HAP-1 (cell line): ENCODE measurements around the gene APOBEC3A.
"Not testable (repeated sequence)": the region's sequence is repeated elsewhere in the genome, so short reads cannot be mapped to it uniquely, and the experiment has no call there.

Source experiments
- DNase-seq, 2 experiments: peaks; one replicate each; pipeline ENCODE4 v3.0.0-alpha.2; 2016 to 2020; ENCODE audit warnings: low spot score in 2 of 2
- H3K27me3 ChIP-seq: fragments of 250-450 bp; sonication (Bioruptor Pico); 2 replicates; pipeline ENCODE4 v1.5.1; 2020; ENCODE audit warnings: low read depth, mild to moderate bottlenecking, moderate library complexity
- H3K36me3 ChIP-seq: fragments of 250-450 bp; sonication (Bioruptor Pico); replicated peaks from 2 replicates; pipeline ENCODE4 v1.5.1; 2020; ENCODE audit warnings: mild to moderate bottlenecking
- H3K4me1 ChIP-seq: fragments of 250-450 bp; sonication (Bioruptor Pico); 2 replicates; pipeline ENCODE4 v1.5.1; 2020; ENCODE audit warnings: mild to moderate bottlenecking
- H3K4me3 ChIP-seq: fragments of 250-450 bp; sonication (Bioruptor Pico); 2 replicates; pipeline ENCODE4 v1.5.1; 2020; ENCODE audit warnings: mild to moderate bottlenecking, moderate library complexity
- H3K9me3 ChIP-seq: fragments of 250-450 bp; sonication (Bioruptor Pico); 2 replicates; pipeline ENCODE4 v1.5.1; 2020; ENCODE audit warnings: mild to moderate bottlenecking, moderate library complexity
- in situ Hi-C: fragments of 300-500 bp; cut with MboI; formaldehyde crosslinking; loops from 3 replicates; pipeline ENCODE4 v1.14.3; 2020; ENCODE audit warnings: low sequenced_read_pairs, inconsistent platforms, mixed read lengths

APOBEC3A gene

GRCh38 chr22:38958651-38958943 lies 1.2 kb downstream of the APOBEC3A start:
- in situ Hi-C loops, H3K9me3 ChIP-seq, H3K27me3 ChIP-seq, H3K36me3 ChIP-seq, H3K4me3 ChIP-seq, DNase-seq, H3K4me1 ChIP-seq: not testable (repeated sequence)

GRCh38 chr22:38959590-38959989 lies 2.2 kb downstream of the APOBEC3A start:
- Histone ChIP-seq H3K4me3 (no peak overlapping the region), H3K36me3 (no peaks in the 10 kb centered on the region), H3K4me1 (no peaks in the 10 kb centered on the region), H3K27me3 (peaks cover 7% of the 10 kb centered on the region), H3K9me3 (no peaks in the 10 kb centered on the region)
- no peak for DNase-seq
- in situ Hi-C loops = no loop called here

- not testable (repeated sequence) for H3K9me3 ChIP-seq, DNase-seq, H3K4me1 ChIP-seq
These were observed 3.3 kb downstream of the APOBEC3A start for GRCh38 chr22:38960673-38961072.

GRCh38 chr22:38963291-38963738 lies 5.9 kb downstream of the APOBEC3A start:
- DNase-seq = peak in 1 of 2 experiments; percentile 45
- H3K27me3 ChIP-seq, H3K4me1 ChIP-seq, H3K9me3 ChIP-seq, H3K4me3 ChIP-seq, in situ Hi-C loops, H3K36me3 ChIP-seq: not testable (repeated sequence)

More at GRCh38 chr22:38960673-38961072, 3.3 kb downstream of the APOBEC3A start:
- in situ Hi-C loops, H3K4me3 ChIP-seq, H3K36me3 ChIP-seq, H3K27me3 ChIP-seq: not testable (repeated sequence)

GRCh38 chr22:38963872-38964271 lies 6.5 kb downstream of the APOBEC3A start:
- Histone ChIP-seq H3K4me1 (no peaks in the 10 kb centered on the region), H3K9me3 (no peaks in the 10 kb centered on the region), H3K27me3 (peaks cover 11% of the 10 kb centered on the region), H3K4me3 (no peak overlapping the region), H3K36me3 (no peaks in the 10 kb centered on the region)
- in situ Hi-C loops = no loop called here
- no peak for DNase-seq

GRCh38 chr22:38964306-38964705 lies 6.9 kb downstream of the APOBEC3A start:
- no peaks in the 10 kb centered on the region for H3K9me3 ChIP-seq
- H3K4me1 ChIP-seq = no peaks in the 10 kb centered on the region
- no peak overlapping the region for H3K4me3 ChIP-seq
- H3K27me3 ChIP-seq = peaks cover 14% of the 10 kb centered on the region
- no peak for DNase-seq
- in situ Hi-C loops = no loop called here
- no peaks in the 10 kb centered on the region for H3K36me3 ChIP-seq

- Histone ChIP-seq H3K4me1 (no peaks in the 10 kb centered on the region), H3K36me3 (no peaks in the 10 kb centered on the region), H3K4me3 (no peak overlapping the region), H3K27me3 (peaks cover 14% of the 10 kb centered on the region), H3K9me3 (no peaks in the 10 kb centered on the region)
- in situ Hi-C loops = no loop called here
- DNase-seq = no peak
These were observed 7.6 kb downstream of the APOBEC3A start for GRCh38 chr22:38964989-38965388.

GRCh38 chr22:38965614-38966379 lies 8.4 kb downstream of the APOBEC3A start:
- H3K9me3 ChIP-seq = no peaks in the 10 kb centered on the region
- no peaks in the 10 kb centered on the region for H3K36me3 ChIP-seq
- in situ Hi-C loops = no loop called here
- no peak overlapping the region for H3K4me3 ChIP-seq
- DNase-seq = no peak
- H3K27me3 ChIP-seq = peaks cover 20% of the 10 kb centered on the region
- H3K4me1 ChIP-seq = no peaks in the 10 kb centered on the region

GRCh38 chr22:38966380-38966702 lies 8.9 kb downstream of the APOBEC3A start:
- H3K9me3 ChIP-seq = no peaks in the 10 kb centered on the region

GRCh38 chr22:38966942-38967341 lies 9.5 kb downstream of the APOBEC3A start:
- in situ Hi-C loops = no loop called here
- Histone ChIP-seq H3K9me3 (no peaks in the 10 kb centered on the region), H3K4me3 (no peak overlapping the region), H3K27me3 (peaks cover 32% of the 10 kb centered on the region), H3K36me3 (no peaks in the 10 kb centered on the region), H3K4me1 (no peaks in the 10 kb centered on the region)
- DNase-seq = no peak

More at GRCh38 chr22:38966380-38966702, 8.9 kb downstream of the APOBEC3A start:
- no peak for DNase-seq
- in situ Hi-C loops = no loop called here
- H3K27me3 ChIP-seq = peaks cover 26% of the 10 kb centered on the region
- H3K4me1 ChIP-seq = no peaks in the 10 kb centered on the region
- H3K36me3 ChIP-seq = no peaks in the 10 kb centered on the region
- no peak overlapping the region for H3K4me3 ChIP-seq

- in situ Hi-C loops = no loop called here
- no peaks in the 10 kb centered on the region for H3K4me1 ChIP-seq
- no peaks in the 10 kb centered on the region for H3K9me3 ChIP-seq
These were observed 10.3 kb downstream of the APOBEC3A start for GRCh38 chr22:38967451-38968450.

GRCh38 chr22:38968801-38969200 lies 11.4 kb downstream of the APOBEC3A start:
- no peaks in the 10 kb centered on the region for H3K36me3 ChIP-seq
- H3K27me3 ChIP-seq = peaks cover 32% of the 10 kb centered on the region
- no peak for DNase-seq
- in situ Hi-C loops = no loop called here
- no peaks in the 10 kb centered on the region for H3K4me1 ChIP-seq
- H3K9me3 ChIP-seq = no peaks in the 10 kb centered on the region
- H3K4me3 ChIP-seq = no peak overlapping the region

More at GRCh38 chr22:38967451-38968450, 10.3 kb downstream of the APOBEC3A start:
- H3K36me3 ChIP-seq = no peaks in the 10 kb centered on the region
- no peak for DNase-seq
- H3K27me3 ChIP-seq = peaks cover 32% of the 10 kb centered on the region
- no peak overlapping the region for H3K4me3 ChIP-seq

- Histone ChIP-seq H3K4me3 (no peak overlapping the region), H3K36me3 (no peaks in the 10 kb centered on the region), H3K27me3 (peaks cover 32% of the 10 kb centered on the region), H3K9me3 (no peaks in the 10 kb centered on the region), H3K4me1 (no peaks in the 10 kb centered on the region)
- no peak for DNase-seq
- in situ Hi-C loops = no loop called here
These were observed 13.1 kb downstream of the APOBEC3A start for GRCh38 chr22:38970551-38970950.

GRCh38 chr22:38971202-38971601 lies 13.8 kb downstream of the APOBEC3A start:
- Histone ChIP-seq H3K36me3 (no peaks in the 10 kb centered on the region), H3K4me1 (no peaks in the 10 kb centered on the region), H3K9me3 (no peaks in the 10 kb centered on the region), H3K27me3 (peaks cover 32% of the 10 kb centered on the region), H3K4me3 (no peak overlapping the region)
- in situ Hi-C loops = no loop called here
- no peak for DNase-seq
